Measurements from ENCODE around the gene UGT1A8.
"Not testable (repeated sequence)": the region's sequence is repeated elsewhere in the genome, so short reads cannot be mapped to it uniquely, and the experiment has no call there.

The UGT1A8 gene

GRCh38 chr2:233643128-233643527 is 25.7 kb downstream of the UGT1A8 start:
- peak; percentile 39 for TF ChIP-seq CTCF (IDR thresholded peaks at IDR 0.05; ENCODE audit: low read depth, low read length, missing control alignments)
- H3K4me3 ChIP-seq (ENCODE audit: low read depth, low read length): no peak overlapping the region
- DNase-seq (ENCODE audit: low read depth): no peak

GRCh38 chr2:233646033-233646432 is 28.6 kb downstream of the UGT1A8 start:
- not testable (repeated sequence) for H3K4me3 ChIP-seq (ENCODE audit: low read depth, low read length); DNase-seq (ENCODE audit: low read depth)

- H3K4me3 ChIP-seq (ENCODE audit: low read depth, low read length): no peak overlapping the region
- no peak for TF ChIP-seq CTCF (IDR thresholded peaks at IDR 0.05; ENCODE audit: low read depth, low read length, missing control alignments)
- DNase-seq (ENCODE audit: low read depth): no peak
Observed at GRCh38 chr2:233650981-233651380, 33.5 kb downstream of the UGT1A8 start.

- no peak for DNase-seq (ENCODE audit: low read depth)
- no peak overlapping the region for H3K4me3 ChIP-seq (ENCODE audit: low read depth, low read length)
- TF ChIP-seq CTCF (IDR thresholded peaks at IDR 0.05; ENCODE audit: low read depth, low read length, missing control alignments): no peak
Observed at GRCh38 chr2:233651430-233651829, 34.0 kb downstream of the UGT1A8 start.

GRCh38 chr2:233654501-233654900 is 37.1 kb downstream of the UGT1A8 start:
- no peak overlapping the region for H3K4me3 ChIP-seq (ENCODE audit: low read depth, low read length)
- TF ChIP-seq CTCF (IDR thresholded peaks at IDR 0.05; ENCODE audit: low read depth, low read length, missing control alignments): no peak
- DNase-seq (ENCODE audit: low read depth): no peak

GRCh38 chr2:233655043-233655442 is 37.6 kb downstream of the UGT1A8 start:
- H3K4me3 ChIP-seq (ENCODE audit: low read depth, low read length): no peak overlapping the region
- no peak for DNase-seq (ENCODE audit: low read depth)
- no peak for TF ChIP-seq CTCF (IDR thresholded peaks at IDR 0.05; ENCODE audit: low read depth, low read length, missing control alignments)

GRCh38 chr2:233655943-233656342 is 38.5 kb downstream of the UGT1A8 start:
- DNase-seq (ENCODE audit: low read depth); H3K4me3 ChIP-seq (ENCODE audit: low read depth, low read length): not testable (repeated sequence)

- no peak for TF ChIP-seq CTCF (IDR thresholded peaks at IDR 0.05; ENCODE audit: low read depth, low read length, missing control alignments)
- DNase-seq (ENCODE audit: low read depth): no peak
- no peak overlapping the region for H3K4me3 ChIP-seq (ENCODE audit: low read depth, low read length)
Observed at GRCh38 chr2:233656443-233656842, 39.0 kb downstream of the UGT1A8 start.

All from GM12864 (cell line).